Liver (tissue), 9 donors: Measurements from ENCODE around the gene ADSS2. TPM values are rescaled to one million over a fixed set of nuclear protein-coding genes. Genes with fewer than 3 reads are reported as not detected.

Source experiments
- DNase-seq: peaks from one replicate; pipeline ENCODE4 v3.0.0-alpha.2; 2017; ENCODE audit warnings: low spot score
- H3K27ac ChIP-seq, 2 donors: one replicate each; pipeline ENCODE4 v1.7.0; 2013; ENCODE audit warnings: inconsistent platforms in 2 of 2, low read length in 2 of 2, control low read depth in 1 of 2, low read depth in 1 of 2, mild to moderate bottlenecking in 1 of 2
- H3K27me3 ChIP-seq, 4 donors: one replicate each; pipeline versions ENCODE4 v1.6.1 to v1.7.0; 2013; ENCODE audit warnings: low read length in 3 of 4, inconsistent platforms in 1 of 4, mild to moderate bottlenecking in 1 of 4, moderate library complexity in 1 of 4; ENCODE audit not compliant: control insufficient read depth in 4 of 4, insufficient read depth in 4 of 4
- H3K36me3 ChIP-seq, 4 donors: one replicate each; pipeline versions ENCODE4 v1.6.1 to v1.7.0; 2013; ENCODE audit warnings: low read length in 3 of 4, mild to moderate bottlenecking in 3 of 4, low read depth in 1 of 4, moderate library complexity in 1 of 4; ENCODE audit not compliant: control insufficient read depth in 4 of 4, insufficient read depth in 3 of 4
- H3K4me1 ChIP-seq, 4 donors: one replicate each; pipeline versions ENCODE4 v1.6.1 to v1.7.0; 2013; ENCODE audit warnings: low read length in 3 of 4, mild to moderate bottlenecking in 3 of 4, moderate library complexity in 1 of 4; ENCODE audit not compliant: control insufficient read depth in 4 of 4, insufficient read depth in 4 of 4
- H3K4me3 ChIP-seq, 3 donors: one replicate each; pipeline versions ENCODE4 v1.6.1 to v1.7.0; 2013; ENCODE audit warnings: low read length in 3 of 3, control low read depth in 1 of 3, low read depth in 1 of 3, mild to moderate bottlenecking in 1 of 3
- H3K9ac ChIP-seq, 2 donors: one replicate each; pipeline ENCODE4 v1.7.0; 2013; ENCODE audit warnings: low read length in 2 of 2, mild to moderate bottlenecking in 2 of 2, moderate library complexity in 2 of 2, control low read depth in 1 of 2, low read depth in 1 of 2
- H3K9me3 ChIP-seq, 4 donors: one replicate each; pipeline versions ENCODE4 v1.6.1 to v1.7.0; 2013; ENCODE audit warnings: low read length in 3 of 4; ENCODE audit not compliant: control insufficient read depth in 4 of 4
- EGR1 ChIP-seq, 2 donors: IDR thresholded peaks; 2 replicates each; pipeline ENCODE4 v1.6.1; 2016 to 2018; ENCODE audit warnings: antibody characterized with exemption in 2 of 2, low read depth in 2 of 2
- FOXA1 ChIP-seq: IDR thresholded peaks from 2 replicates; pipeline ENCODE4 v1.6.1; 2016; ENCODE audit warnings: antibody characterized with exemption
- FOXA2 ChIP-seq: IDR thresholded peaks from 2 replicates; pipeline ENCODE4 v1.6.1; 2016; ENCODE audit warnings: antibody characterized with exemption
- GABPA ChIP-seq, 2 donors: IDR thresholded peaks in 1 of 2; conservative IDR thresholded peaks in 1 of 2; 2 replicates each; pipeline ENCODE4 v1.6.1; 2016; ENCODE audit warnings: antibody characterized with exemption in 2 of 2, mild to moderate bottlenecking in 1 of 2, moderate library complexity in 1 of 2
- HNF4A ChIP-seq, 2 donors: conservative IDR thresholded peaks; 2 replicates each; pipeline ENCODE4 v1.6.1; 2016; ENCODE audit warnings: antibody characterized with exemption in 2 of 2, mild to moderate bottlenecking in 2 of 2
- HNF4G ChIP-seq: IDR thresholded peaks from 2 replicates; pipeline ENCODE4 v1.6.1; 2016; ENCODE audit warnings: antibody characterized with exemption
- JUND ChIP-seq, 2 donors: IDR thresholded peaks; 2 replicates each; pipeline ENCODE4 v1.6.1; 2016; ENCODE audit warnings: antibody characterized with exemption in 2 of 2
- NR2F2 ChIP-seq: IDR thresholded peaks from 2 replicates; pipeline ENCODE4 v1.6.1; 2016; ENCODE audit warnings: antibody characterized with exemption
- RAD21 ChIP-seq, 2 donors: IDR thresholded peaks; 2 replicates each; pipeline ENCODE4 v1.6.1; 2016; ENCODE audit warnings: antibody characterized with exemption in 2 of 2, mild to moderate bottlenecking in 2 of 2
- RXRA ChIP-seq, 2 donors: IDR thresholded peaks; 2 replicates each; pipeline ENCODE4 v1.6.1; 2017 to 2018; ENCODE audit warnings: antibody characterized with exemption in 2 of 2, mild to moderate bottlenecking in 1 of 2
- SP1 ChIP-seq: IDR thresholded peaks from 2 replicates; pipeline ENCODE4 v1.6.1; 2018; ENCODE audit warnings: antibody characterized with exemption, mild to moderate bottlenecking
- TAF1 ChIP-seq: conservative IDR thresholded peaks from 2 replicates; pipeline ENCODE4 v1.6.1; 2016; ENCODE audit warnings: antibody characterized with exemption, mild to moderate bottlenecking
- YY1 ChIP-seq: IDR thresholded peaks from 2 replicates; pipeline ENCODE4 v1.6.1; 2016; ENCODE audit warnings: antibody characterized with exemption, mild to moderate bottlenecking
- WGBS: extraction: QIAGEN DNeasy Blood & Tissue Kit; methylation state at CpG from one replicate; pipeline ENCODE4 v1.1.7; 2013; 5-methylcytosine and 5-hydroxymethylcytosine counted together
- polyA plus RNA-seq, 2 donors: library from polyadenylated mRNA; stranded (reverse) in 1 of 2; unstranded in 1 of 2; fragments of 200-250 nt in 1 of 2; fragments of >200 nt in 1 of 2; fragmentation: Nextera tagmentation in 1 of 2; extraction: Ambion mirVana in 1 of 2; gene quantifications; one replicate each; pipeline versions ENCODE4 v1.2.1 to v1.2.3, GENCODE V29; 2013 to 2015
- total RNA-seq, 2 donors: library from RNA; depleted of rRNA; stranded (reverse); fragments of >200 nt; gene quantifications; one replicate each; pipeline ENCODE4 v1.2.3, GENCODE V29; 2014
- TF ChIP-seq, protein P1 (sequence below): IDR thresholded peaks from 2 replicates; pipeline ENCODE4 v1.6.1; 2016; ENCODE audit warnings: antibody characterized with exemption
- TF ChIP-seq, protein P2 (sequence below): IDR thresholded peaks from 2 replicates; pipeline ENCODE4 v1.6.1; 2016; ENCODE audit warnings: antibody characterized with exemption, mild to moderate bottlenecking
- TF ChIP-seq, protein P3 (sequence below): fragments of 150-350 bp; IDR thresholded peaks from 2 replicates; pipeline ENCODE4 v1.5.1; 2017; ENCODE audit warnings: improper control_type of control experiment, low read depth, low read length; ENCODE audit not compliant: missing input control
- TF ChIP-seq, protein P4 (sequence below): IDR thresholded peaks from 2 replicates; pipeline ENCODE4 v1.6.1; 2016; ENCODE audit warnings: antibody characterized with exemption
- TF ChIP-seq, protein P5 (sequence below): IDR thresholded peaks from 2 replicates; pipeline ENCODE4 v1.6.1; 2016; ENCODE audit warnings: antibody characterized with exemption
- donor health status: healthy.
- donor health status: healthy.
- donor health status: healthy.
- donor health status: healthy.
- donor health status: healthy.

The ADSS2 gene
- total and polyA plus RNA-seq, 4 donors: 7.3 to 17.3 (median 12.6) TPM

DNA sequence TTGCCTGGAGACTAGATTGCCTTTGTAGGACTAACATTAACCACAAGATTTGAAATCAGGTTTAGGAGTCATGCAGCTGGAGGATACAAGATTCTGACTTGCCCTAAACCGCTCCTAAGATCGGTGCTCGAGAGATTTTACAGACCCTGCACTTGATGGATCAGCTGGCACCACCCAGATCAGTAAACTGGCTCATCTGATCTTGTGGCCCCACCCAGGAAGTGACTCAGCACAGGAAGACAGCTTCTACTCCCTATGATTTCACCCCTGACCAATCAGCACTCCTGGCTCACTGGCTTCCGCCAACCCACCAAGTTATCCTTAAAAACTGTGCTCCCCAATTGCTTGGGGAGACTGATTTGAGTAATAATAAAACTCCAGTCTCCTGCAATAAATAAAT, 8.5 kb upstream of the ADSS2 start:
- WGBS: 99% methylated on average over 4 of the region's 4 CpGs
- TF ChIP-seq FOXA2: no peak
- no peak for TF ChIP-seq TAF1
- TF ChIP-seq GABPA (IDR thresholded peaks at IDR 0.05 in 1 of 2, conservative IDR thresholded peaks at IDR 0.05 in 1 of 2): no peak
- no peak for TF ChIP-seq HNF4G
- no peak for TF ChIP-seq NR2F2
- TF ChIP-seq, protein P1, sequence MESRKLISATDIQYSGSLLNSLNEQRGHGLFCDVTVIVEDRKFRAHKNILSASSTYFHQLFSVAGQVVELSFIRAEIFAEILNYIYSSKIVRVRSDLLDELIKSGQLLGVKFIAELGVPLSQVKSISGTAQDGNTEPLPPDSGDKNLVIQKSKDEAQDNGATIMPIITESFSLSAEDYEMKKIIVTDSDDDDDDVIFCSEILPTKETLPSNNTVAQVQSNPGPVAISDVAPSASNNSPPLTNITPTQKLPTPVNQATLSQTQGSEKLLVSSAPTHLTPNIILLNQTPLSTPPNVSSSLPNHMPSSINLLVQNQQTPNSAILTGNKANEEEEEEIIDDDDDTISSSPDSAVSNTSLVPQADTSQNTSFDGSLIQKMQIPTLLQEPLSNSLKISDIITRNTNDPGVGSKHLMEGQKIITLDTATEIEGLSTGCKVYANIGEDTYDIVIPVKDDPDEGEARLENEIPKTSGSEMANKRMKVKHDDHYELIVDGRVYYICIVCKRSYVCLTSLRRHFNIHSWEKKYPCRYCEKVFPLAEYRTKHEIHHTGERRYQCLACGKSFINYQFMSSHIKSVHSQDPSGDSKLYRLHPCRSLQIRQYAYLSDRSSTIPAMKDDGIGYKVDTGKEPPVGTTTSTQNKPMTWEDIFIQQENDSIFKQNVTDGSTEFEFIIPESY: no peak
- TF ChIP-seq, protein P2, sequence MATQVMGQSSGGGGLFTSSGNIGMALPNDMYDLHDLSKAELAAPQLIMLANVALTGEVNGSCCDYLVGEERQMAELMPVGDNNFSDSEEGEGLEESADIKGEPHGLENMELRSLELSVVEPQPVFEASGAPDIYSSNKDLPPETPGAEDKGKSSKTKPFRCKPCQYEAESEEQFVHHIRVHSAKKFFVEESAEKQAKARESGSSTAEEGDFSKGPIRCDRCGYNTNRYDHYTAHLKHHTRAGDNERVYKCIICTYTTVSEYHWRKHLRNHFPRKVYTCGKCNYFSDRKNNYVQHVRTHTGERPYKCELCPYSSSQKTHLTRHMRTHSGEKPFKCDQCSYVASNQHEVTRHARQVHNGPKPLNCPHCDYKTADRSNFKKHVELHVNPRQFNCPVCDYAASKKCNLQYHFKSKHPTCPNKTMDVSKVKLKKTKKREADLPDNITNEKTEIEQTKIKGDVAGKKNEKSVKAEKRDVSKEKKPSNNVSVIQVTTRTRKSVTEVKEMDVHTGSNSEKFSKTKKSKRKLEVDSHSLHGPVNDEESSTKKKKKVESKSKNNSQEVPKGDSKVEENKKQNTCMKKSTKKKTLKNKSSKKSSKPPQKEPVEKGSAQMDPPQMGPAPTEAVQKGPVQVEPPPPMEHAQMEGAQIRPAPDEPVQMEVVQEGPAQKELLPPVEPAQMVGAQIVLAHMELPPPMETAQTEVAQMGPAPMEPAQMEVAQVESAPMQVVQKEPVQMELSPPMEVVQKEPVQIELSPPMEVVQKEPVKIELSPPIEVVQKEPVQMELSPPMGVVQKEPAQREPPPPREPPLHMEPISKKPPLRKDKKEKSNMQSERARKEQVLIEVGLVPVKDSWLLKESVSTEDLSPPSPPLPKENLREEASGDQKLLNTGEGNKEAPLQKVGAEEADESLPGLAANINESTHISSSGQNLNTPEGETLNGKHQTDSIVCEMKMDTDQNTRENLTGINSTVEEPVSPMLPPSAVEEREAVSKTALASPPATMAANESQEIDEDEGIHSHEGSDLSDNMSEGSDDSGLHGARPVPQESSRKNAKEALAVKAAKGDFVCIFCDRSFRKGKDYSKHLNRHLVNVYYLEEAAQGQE: no peak
- TF ChIP-seq FOXA1: no peak
- TF ChIP-seq, protein P3, sequence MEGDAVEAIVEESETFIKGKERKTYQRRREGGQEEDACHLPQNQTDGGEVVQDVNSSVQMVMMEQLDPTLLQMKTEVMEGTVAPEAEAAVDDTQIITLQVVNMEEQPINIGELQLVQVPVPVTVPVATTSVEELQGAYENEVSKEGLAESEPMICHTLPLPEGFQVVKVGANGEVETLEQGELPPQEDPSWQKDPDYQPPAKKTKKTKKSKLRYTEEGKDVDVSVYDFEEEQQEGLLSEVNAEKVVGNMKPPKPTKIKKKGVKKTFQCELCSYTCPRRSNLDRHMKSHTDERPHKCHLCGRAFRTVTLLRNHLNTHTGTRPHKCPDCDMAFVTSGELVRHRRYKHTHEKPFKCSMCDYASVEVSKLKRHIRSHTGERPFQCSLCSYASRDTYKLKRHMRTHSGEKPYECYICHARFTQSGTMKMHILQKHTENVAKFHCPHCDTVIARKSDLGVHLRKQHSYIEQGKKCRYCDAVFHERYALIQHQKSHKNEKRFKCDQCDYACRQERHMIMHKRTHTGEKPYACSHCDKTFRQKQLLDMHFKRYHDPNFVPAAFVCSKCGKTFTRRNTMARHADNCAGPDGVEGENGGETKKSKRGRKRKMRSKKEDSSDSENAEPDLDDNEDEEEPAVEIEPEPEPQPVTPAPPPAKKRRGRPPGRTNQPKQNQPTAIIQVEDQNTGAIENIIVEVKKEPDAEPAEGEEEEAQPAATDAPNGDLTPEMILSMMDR: no peak
- TF ChIP-seq, protein P4, sequence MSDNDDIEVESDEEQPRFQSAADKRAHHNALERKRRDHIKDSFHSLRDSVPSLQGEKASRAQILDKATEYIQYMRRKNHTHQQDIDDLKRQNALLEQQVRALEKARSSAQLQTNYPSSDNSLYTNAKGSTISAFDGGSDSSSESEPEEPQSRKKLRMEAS: no peak
- TF ChIP-seq, protein P5, sequence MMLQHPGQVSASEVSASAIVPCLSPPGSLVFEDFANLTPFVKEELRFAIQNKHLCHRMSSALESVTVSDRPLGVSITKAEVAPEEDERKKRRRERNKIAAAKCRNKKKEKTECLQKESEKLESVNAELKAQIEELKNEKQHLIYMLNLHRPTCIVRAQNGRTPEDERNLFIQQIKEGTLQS: no peak
- TF ChIP-seq RAD21 (IDR thresholded peaks at IDR 0.05): no peak
- TF ChIP-seq RXRA (IDR thresholded peaks at IDR 0.05): no peak
- TF ChIP-seq SP1: no peak
- TF ChIP-seq EGR1 (IDR thresholded peaks at IDR 0.05; ENCODE audit: low read depth in 2 of 2): no peak
- no peak for TF ChIP-seq HNF4A (conservative IDR thresholded peaks at IDR 0.05)
- no peak for DNase-seq
- Histone ChIP-seq H3K4me1 (peaks cover 3 to 9% (median 4%) of the 10 kb centered on the region in 4 donors), H3K36me3 (no peaks in the 10 kb centered on the region), H3K9me3 (no peaks in the 10 kb centered on the region), H3K27me3 (no peaks in the 10 kb centered on the region), H3K27ac (no peak overlapping the region), H3K9ac (no peak overlapping the region), H3K4me3 (no peak overlapping the region)

DNA sequence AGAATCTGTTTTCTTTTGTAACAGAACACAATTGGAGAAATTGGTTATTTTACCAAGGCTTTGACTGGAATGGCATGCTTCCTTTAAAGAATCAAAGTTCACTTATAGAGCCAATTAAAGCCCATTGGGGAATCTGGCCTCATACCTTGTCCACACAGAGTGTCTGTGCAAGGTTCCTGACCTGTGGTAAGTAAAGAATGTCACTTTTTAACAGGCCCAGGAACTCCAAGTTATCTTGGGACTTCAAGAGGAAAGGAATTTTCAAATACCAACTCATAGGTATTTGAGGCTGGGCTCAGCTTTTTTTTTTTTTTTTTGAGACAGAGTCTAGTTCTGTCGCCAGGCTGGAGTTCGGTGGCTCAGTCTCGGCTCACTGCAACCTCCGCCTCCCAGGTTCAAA, 7.1 kb upstream of the ADSS2 start:
- no peaks in the 10 kb centered on the region for H3K9me3 ChIP-seq
- peaks cover 3 to 9% (median 4%) of the 10 kb centered on the region in 4 donors for H3K4me1 ChIP-seq
- H3K9ac ChIP-seq: no peak overlapping the region
- DNase-seq: no peak
- no peak overlapping the region for H3K4me3 ChIP-seq
- H3K36me3 ChIP-seq: no peaks in the 10 kb centered on the region
- WGBS: over 99% methylated on average over 4 of the region's 4 CpGs
- H3K27ac ChIP-seq: no peak overlapping the region
- no peaks in the 10 kb centered on the region for H3K27me3 ChIP-seq
- TF ChIP-seq, protein P5: no peak
- TF ChIP-seq TAF1 (no peak), FOXA2 (no peak), RXRA (IDR thresholded peaks at IDR 0.05) (no peak), YY1 (no peak), HNF4G (no peak), GABPA (IDR thresholded peaks at IDR 0.05 in 1 of 2, conservative IDR thresholded peaks at IDR 0.05 in 1 of 2) (no peak), HNF4A (conservative IDR thresholded peaks at IDR 0.05) (no peak), RAD21 (IDR thresholded peaks at IDR 0.05) (no peak), SP1 (no peak), JUND (IDR thresholded peaks at IDR 0.05) (no peak), FOXA1 (no peak)
- TF ChIP-seq, protein P1: no peak
- TF ChIP-seq, protein P3: no peak
- TF ChIP-seq, protein P4: no peak
